ENCODE results near the gene CHD3. TPM values are rescaled to one million over a fixed set of nuclear protein-coding genes. Genes with fewer than 3 reads are reported as not detected.

The CHD3 gene
- total RNA-seq, 1 donor from 2014 or later, result 14.2 TPM

GRCh38 chr17:7848739-7849129 is 39.9 kb upstream of the CHD3 start:
- no peak for DNase-seq (ENCODE audit: low spot score)
- intact Hi-C loops (cut with DNase I), result loop anchor here (5.0 kb wide), 1 partner anchor 446 kb away; the partner anchor contains the start of gene TMEM256

- intact Hi-C loops (cut with DNase I), result loop anchor here (5.0 kb wide), 1 partner anchor 447 kb away; the partner anchor contains the start of gene TMEM256
- no peak for DNase-seq (ENCODE audit: low spot score)
Observed at GRCh38 chr17:7849130-7849750, 39.3 kb upstream of the CHD3 start.

- intact Hi-C loops (cut with DNase I), result loop anchor here (2.0 to 5.0 kb wide), 3 partner anchors 27 to 448 kb away; partner anchors contain the start of gene TMEM256
- no peak for DNase-seq (ENCODE audit: low spot score)
Observed at GRCh38 chr17:7849751-7850504, 38.7 kb upstream of the CHD3 start.

- no peak for DNase-seq (ENCODE audit: low spot score)
- intact Hi-C loops (cut with DNase I), result loop anchor here (2.0 to 5.0 kb wide), 2 partner anchors 28 to 109 kb away; no protein-coding TSS in a partner anchor
Observed at GRCh38 chr17:7850701-7851437, 37.7 kb upstream of the CHD3 start.

GRCh38 chr17:7851438-7852261 is 36.9 kb upstream of the CHD3 start:
- peak; percentile 95 for DNase-seq (ENCODE audit: low spot score)
- intact Hi-C loops (cut with DNase I), result loop anchor here (2.0 to 5.0 kb wide), 2 partner anchors 29 to 109 kb away; no protein-coding TSS in a partner anchor

GRCh38 chr17:7852262-7852670 is 36.3 kb upstream of the CHD3 start:
- intact Hi-C loops (cut with DNase I), result loop anchor here (5.0 kb wide), 1 partner anchor 110 kb away; no protein-coding TSS in a partner anchor
- DNase-seq (ENCODE audit: low spot score), result no peak

- intact Hi-C loops (cut with DNase I), result loop anchor here (5.0 kb wide), 1 partner anchor 111 kb away; no protein-coding TSS in a partner anchor
- no peak for DNase-seq (ENCODE audit: low spot score)
Observed at GRCh38 chr17:7852919-7853690, 35.5 kb upstream of the CHD3 start.

- intact Hi-C loops (cut with DNase I), result loop anchor here (5.0 kb wide), 1 partner anchor 111 kb away; no protein-coding TSS in a partner anchor
- DNase-seq (ENCODE audit: low spot score), result no peak
Observed at GRCh38 chr17:7853691-7854038, 34.9 kb upstream of the CHD3 start.

GRCh38 chr17:7854078-7854777 is 34.4 kb upstream of the CHD3 start:
- no peak for DNase-seq (ENCODE audit: low spot score)
- intact Hi-C loops (cut with DNase I), result loop anchor here (5.0 kb wide), 1 partner anchor 112 kb away; no protein-coding TSS in a partner anchor

- intact Hi-C loops (cut with DNase I), result loop anchor here (5.0 kb wide), 1 partner anchor 113 kb away; no protein-coding TSS in a partner anchor
- DNase-seq (ENCODE audit: low spot score), result peak; percentile 76
Observed at GRCh38 chr17:7854851-7855659, 33.5 kb upstream of the CHD3 start, which contains the start of gene TMEM88. Gene TMEM88, plus strand, starts transcription at chr17:7855066. Its CDS starts 9 bp downstream, at chr17:7855075.

- intact Hi-C loops (cut with DNase I), result loop anchor here (2.0 kb wide), 2 partner anchors 13 to 21 kb away; partner anchors contain the start of gene KDM6B
- DNase-seq (ENCODE audit: low spot score), result peak; percentile 78
Observed at GRCh38 chr17:7855660-7856010, 33.0 kb upstream of the CHD3 start.

- DNase-seq (ENCODE audit: low spot score), result peak; percentile 86
- intact Hi-C loops (cut with DNase I), result loop anchor here (2.0 kb wide), 2 partner anchors 13 to 21 kb away; partner anchors contain the start of gene KDM6B
Observed at GRCh38 chr17:7856011-7856810, 32.4 kb upstream of the CHD3 start.

- intact Hi-C loops (cut with DNase I), result loop anchor here (1.0 to 2.0 kb wide), 3 partner anchors 14 to 30 kb away; partner anchors contain the start of gene KDM6B
- DNase-seq (ENCODE audit: low spot score), result peak; percentile 96
Observed at GRCh38 chr17:7856811-7857712, 31.5 kb upstream of the CHD3 start, which contains the start of gene NAA38. Gene NAA38, minus strand, starts transcription at chr17:7857559. Its CDS starts 96 bp downstream, at chr17:7857463.

GRCh38 chr17:7857713-7858521 is 30.7 kb upstream of the CHD3 start, which contains the start of gene CYB5D1:
Gene CYB5D1, plus strand, starts transcription at chr17:7858003. Its CDS starts 132 bp downstream, at chr17:7858135.
- intact Hi-C loops (cut with DNase I), result loop anchor here (1.0 to 2.0 kb wide), 3 partner anchors 15 to 29 kb away; partner anchors contain the start of gene KDM6B
- DNase-seq (ENCODE audit: low spot score), result peak; percentile 94

Data from cardiac septum (tissue), 1 donor.